Measurements from ENCODE around the gene NIFK. TPM values are rescaled to one million over a fixed set of nuclear protein-coding genes. Genes with fewer than 3 reads are reported as not detected.

The NIFK gene
- total and polyA plus RNA-seq, 9 donors: 45.3 to 66.4 (median 53.9) TPM

DNA sequence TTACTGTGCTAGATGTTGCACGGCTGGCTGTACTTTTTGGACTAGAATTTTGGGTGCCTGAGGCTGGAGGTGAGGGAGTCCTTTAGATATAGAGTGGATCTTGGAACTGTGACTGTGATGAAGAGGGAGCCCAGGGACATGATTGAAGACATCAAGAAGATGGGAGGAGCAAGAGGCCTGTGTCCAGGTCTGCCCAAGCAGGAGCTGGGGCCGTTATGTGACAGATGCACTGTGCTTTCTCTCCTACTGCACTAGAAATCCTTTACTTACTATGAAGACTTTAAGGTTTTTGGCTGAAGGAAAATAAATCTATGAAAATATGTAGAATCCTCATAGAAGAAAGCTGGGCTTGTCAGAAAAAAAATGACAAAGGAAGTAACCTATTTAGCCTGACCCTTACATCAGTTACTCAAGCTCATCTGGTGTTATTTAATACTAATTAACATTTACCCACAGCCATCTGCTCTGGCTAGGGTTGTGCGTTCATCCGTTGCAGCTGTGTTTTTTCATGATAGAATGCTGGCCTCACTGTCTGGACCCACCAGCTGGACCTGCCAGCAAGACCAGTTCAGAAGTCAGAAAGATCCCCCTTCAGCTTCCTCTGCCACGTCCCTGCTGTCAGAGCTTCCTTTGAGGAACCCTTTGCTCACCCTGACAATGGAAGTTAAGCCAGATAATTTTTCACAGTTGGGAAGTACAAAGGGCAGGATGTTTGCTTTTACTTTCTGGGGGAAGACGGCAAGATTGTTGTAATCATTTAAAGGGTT is 35.5 kb upstream of the NIFK start:
- peak; percentile 67 for DNase-seq
- 32% methylated on average over 2 of the region's 6 CpGs for WGBS (ENCODE audit: insufficient coverage)
- H3K36me3 ChIP-seq (ENCODE audit: control insufficient read depth, insufficient read depth, low read length): peaks cover 11% of the 10 kb centered on the region
- H3K4me1 ChIP-seq (ENCODE audit: control insufficient read depth, insufficient read depth, low read length): peaks cover 16% of the 10 kb centered on the region
- no peaks in the 10 kb centered on the region for H3K9me3 ChIP-seq (replicated peaks; ENCODE audit: control insufficient read depth, low read depth, low read length)
- H3K27ac ChIP-seq (ENCODE audit: low read length): peak overlapping the region; percentile 47
- H3K4me3 ChIP-seq (ENCODE audit: low read length): no peak overlapping the region
- no peaks in the 10 kb centered on the region for H3K27me3 ChIP-seq (ENCODE audit: control insufficient read depth, insufficient read depth, low read length)

DNA sequence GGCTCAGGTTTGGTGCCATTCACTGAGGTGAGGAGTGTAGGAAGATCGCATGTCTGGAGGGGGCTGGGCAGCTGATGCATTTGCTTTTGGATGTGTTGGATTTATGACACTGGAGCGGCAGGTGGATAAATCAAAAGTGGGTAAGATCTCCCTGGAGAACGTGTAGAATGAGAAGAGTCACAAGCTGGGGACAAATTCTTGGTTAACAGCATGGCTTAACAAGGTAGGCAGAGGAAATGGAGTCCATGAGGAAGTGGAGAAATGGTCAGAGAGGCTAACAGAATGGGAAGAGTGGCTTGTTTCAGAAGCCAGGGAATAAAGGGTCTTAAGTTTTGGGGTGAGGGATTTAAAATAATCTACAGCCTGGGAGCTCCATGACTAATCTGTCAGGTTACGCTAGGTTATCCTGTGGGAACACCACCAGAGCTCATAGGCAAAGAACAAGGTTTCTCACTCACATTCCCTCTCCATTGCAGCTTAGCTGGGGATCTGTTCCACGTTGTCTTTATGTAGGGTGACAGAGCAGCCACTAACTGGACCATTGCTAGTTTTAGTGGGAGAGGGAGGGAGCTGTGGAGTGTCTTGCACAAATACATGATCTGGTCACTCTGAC is 31.6 kb upstream of the NIFK start:
- WGBS (ENCODE audit: insufficient coverage): 80% methylated on average over 4 of the region's 5 CpGs
- H3K4me3 ChIP-seq (ENCODE audit: low read length): no peak overlapping the region
- H3K36me3 ChIP-seq (ENCODE audit: control insufficient read depth, insufficient read depth, low read length): peaks cover 30% of the 10 kb centered on the region
- no peaks in the 10 kb centered on the region for H3K9me3 ChIP-seq (replicated peaks; ENCODE audit: control insufficient read depth, low read depth, low read length)
- no peaks in the 10 kb centered on the region for H3K27me3 ChIP-seq (ENCODE audit: control insufficient read depth, insufficient read depth, low read length)
- peaks cover 14% of the 10 kb centered on the region for H3K4me1 ChIP-seq (ENCODE audit: control insufficient read depth, insufficient read depth, low read length)
- DNase-seq: no peak
- H3K27ac ChIP-seq (ENCODE audit: low read length): no peak overlapping the region

DNA sequence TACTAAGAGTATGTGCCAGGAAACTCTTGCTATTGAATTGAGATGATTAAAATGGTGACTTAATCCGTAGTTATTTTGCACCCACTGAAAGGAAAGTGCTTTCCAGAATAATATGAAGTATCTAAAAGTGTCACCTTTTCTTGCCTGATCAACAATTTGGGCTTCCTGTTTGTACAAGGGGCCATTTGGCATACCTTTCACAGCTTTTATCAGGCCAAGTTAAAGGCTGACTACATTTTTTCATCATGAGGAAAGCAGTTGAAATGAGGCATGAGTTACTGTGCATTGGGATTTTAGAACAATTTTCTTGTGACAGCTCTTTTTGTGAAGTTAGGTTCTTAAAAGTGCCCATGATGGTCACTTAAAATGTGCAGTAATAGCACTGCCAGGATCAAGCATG is 29.9 kb upstream of the NIFK start:
- peaks cover 3% of the 10 kb centered on the region for H3K4me1 ChIP-seq (ENCODE audit: control insufficient read depth, insufficient read depth, low read length)
- H3K4me3 ChIP-seq (ENCODE audit: low read length): no peak overlapping the region
- no CpG with 5 or more reads among the region's 1 CpG for WGBS (ENCODE audit: insufficient coverage)
- H3K27ac ChIP-seq (ENCODE audit: low read length): no peak overlapping the region
- DNase-seq: no peak
- H3K9me3 ChIP-seq (replicated peaks; ENCODE audit: control insufficient read depth, low read depth, low read length): no peaks in the 10 kb centered on the region
- H3K36me3 ChIP-seq (ENCODE audit: control insufficient read depth, insufficient read depth, low read length): peaks cover 34% of the 10 kb centered on the region
- H3K27me3 ChIP-seq (ENCODE audit: control insufficient read depth, insufficient read depth, low read length): no peaks in the 10 kb centered on the region

DNA sequence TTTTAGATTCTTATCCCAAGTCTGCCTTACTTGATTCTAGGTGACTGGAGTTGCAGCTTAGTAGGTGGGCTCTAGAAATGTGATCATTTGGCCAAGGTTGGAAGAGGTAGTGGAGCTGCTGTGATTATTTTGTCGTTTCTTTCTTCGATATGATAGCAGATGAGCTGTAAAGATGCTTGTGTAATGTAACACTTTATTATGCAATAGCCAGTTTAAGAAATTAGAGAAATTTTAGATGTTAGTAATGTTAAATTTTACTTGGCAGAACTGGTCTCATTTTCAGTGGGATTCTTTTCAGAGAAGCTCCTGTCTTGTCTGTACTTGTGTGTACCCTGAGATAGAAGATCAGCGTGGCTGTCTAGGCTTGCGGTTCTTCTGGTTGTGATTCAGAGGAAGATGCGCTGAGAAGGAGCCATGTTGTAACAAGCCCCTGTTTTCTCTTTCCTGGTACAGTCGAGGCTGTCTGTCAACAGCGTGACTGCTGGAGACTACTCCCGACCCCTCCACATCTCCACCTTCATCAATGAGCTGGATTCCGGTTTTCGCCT is 28.1 kb upstream of the NIFK start:
- no peaks in the 10 kb centered on the region for H3K4me1 ChIP-seq (ENCODE audit: control insufficient read depth, insufficient read depth, low read length)
- H3K27me3 ChIP-seq (ENCODE audit: control insufficient read depth, insufficient read depth, low read length): no peaks in the 10 kb centered on the region
- 100% methylated on average over 6 of the region's 10 CpGs for WGBS (ENCODE audit: insufficient coverage)
- H3K27ac ChIP-seq (ENCODE audit: low read length): no peak overlapping the region
- DNase-seq: no peak
- H3K36me3 ChIP-seq (ENCODE audit: control insufficient read depth, insufficient read depth, low read length): peaks cover 46% of the 10 kb centered on the region
- no peaks in the 10 kb centered on the region for H3K9me3 ChIP-seq (replicated peaks; ENCODE audit: control insufficient read depth, low read depth, low read length)
- no peak overlapping the region for H3K4me3 ChIP-seq (ENCODE audit: low read length)

DNA sequence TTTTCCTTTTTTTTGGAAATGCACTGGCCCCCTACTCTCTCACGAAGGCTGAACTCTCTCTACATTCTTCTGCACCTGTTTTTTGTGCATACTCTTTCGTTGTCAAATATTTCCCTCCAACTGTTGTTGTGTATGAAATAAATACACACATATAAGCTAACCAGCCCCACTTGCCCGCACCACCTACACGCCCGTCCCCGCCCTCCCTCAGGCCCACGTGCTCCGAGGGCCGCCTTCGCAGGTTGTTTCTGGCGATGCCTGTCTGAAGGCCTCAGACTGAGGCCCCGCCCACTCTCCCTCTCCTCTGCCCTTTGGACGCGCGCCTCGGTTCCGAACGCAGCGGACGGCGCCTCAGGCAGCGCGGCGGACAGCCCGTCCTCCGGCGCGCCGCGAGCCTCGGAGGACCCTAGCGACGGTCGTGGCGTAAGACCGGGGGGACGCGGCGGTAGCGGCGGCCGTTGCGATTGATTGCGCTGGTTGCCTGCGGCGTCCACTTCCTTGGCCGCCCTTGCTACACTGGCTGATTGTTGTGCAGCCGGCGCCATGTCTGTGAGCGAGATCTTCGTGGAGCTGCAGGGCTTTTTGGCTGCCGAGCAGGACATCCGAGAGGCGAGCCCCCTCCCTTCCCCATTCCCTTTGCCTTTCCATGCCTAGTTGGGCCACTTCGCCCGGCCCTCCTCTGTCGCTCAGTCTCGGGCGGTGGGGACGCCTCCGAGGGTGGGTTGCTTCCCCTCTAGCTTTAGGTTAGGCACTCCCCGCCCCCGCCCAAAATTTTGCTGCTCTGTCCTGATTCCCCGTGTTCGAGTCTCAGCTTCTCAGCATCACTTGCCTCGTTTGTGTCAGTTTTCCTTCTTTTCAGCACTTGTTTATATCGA is 18.8 kb upstream of the NIFK start, which contains the start of gene TSN:
TSS of gene TSN (plus strand) at position 415 of the 875 bp plus-strand sequence. CDS start at position 544, 129 bp downstream.
- H3K27ac ChIP-seq (ENCODE audit: low read length): peak within 1 kb of the TSS; percentile 75
- H3K4me3 ChIP-seq (ENCODE audit: low read length): peak within 1 kb of the TSS; percentile 72
- H3K36me3 ChIP-seq (ENCODE audit: control insufficient read depth, insufficient read depth, low read length): peaks cover 9% of the 10 kb centered on the region
- H3K9me3 ChIP-seq (replicated peaks; ENCODE audit: control insufficient read depth, low read depth, low read length): no peaks in the 10 kb centered on the region
- DNase-seq: peak; percentile 99
- WGBS (ENCODE audit: insufficient coverage): under 1% methylated on average over 64 of the region's 67 CpGs
- peaks cover 2% of the 10 kb centered on the region for H3K4me1 ChIP-seq (ENCODE audit: control insufficient read depth, insufficient read depth, low read length)
- no peaks in the 10 kb centered on the region for H3K27me3 ChIP-seq (ENCODE audit: control insufficient read depth, insufficient read depth, low read length)

DNA sequence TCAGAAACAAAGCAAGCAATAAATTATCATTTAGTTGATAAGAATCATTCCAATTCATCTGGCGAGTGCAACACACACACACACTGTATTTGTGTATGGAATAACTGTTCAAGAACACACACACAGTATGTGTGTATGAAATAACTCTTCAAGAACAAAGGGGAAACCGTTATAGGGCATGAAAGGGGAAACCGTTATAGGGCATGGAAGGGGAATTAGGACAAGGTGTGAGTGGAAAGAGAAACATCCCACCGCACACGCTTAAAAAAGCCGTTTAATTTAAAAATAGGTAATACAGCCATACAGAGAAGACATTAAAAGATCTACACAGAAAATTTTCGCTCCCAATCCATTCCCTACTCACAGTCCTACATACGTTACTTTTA is 18.2 kb upstream of the NIFK start:
- peaks cover 2% of the 10 kb centered on the region for H3K4me1 ChIP-seq (ENCODE audit: control insufficient read depth, insufficient read depth, low read length)
- H3K36me3 ChIP-seq (ENCODE audit: control insufficient read depth, insufficient read depth, low read length): peaks cover 4% of the 10 kb centered on the region
- peak overlapping the region; percentile 60 for H3K27ac ChIP-seq (ENCODE audit: low read length)
- peak overlapping the region; percentile 61 for H3K4me3 ChIP-seq (ENCODE audit: low read length)
- no peaks in the 10 kb centered on the region for H3K9me3 ChIP-seq (replicated peaks; ENCODE audit: control insufficient read depth, low read depth, low read length)
- H3K27me3 ChIP-seq (ENCODE audit: control insufficient read depth, insufficient read depth, low read length): no peaks in the 10 kb centered on the region
- WGBS (ENCODE audit: insufficient coverage): 0% methylated on average over 2 of the region's 8 CpGs
- DNase-seq: no peak

DNA sequence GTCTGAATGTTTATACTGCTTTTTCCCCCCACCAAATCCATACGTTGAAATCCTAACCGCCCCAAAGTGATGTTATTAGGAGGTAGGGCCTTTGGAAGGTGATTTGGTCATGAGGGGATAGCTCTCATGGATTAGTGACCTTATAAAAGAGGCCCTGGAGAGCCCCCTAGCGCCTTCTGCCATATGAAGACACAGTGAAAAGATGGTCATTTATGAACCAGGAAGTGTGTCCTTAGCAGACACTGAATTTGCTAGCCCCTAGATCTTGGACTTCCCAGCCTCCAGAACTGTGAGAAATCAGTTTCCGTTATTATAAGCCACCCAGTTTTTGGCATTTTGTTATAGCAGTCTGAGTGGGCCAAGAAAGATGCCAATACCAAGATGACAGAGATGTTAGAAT is 11.5 kb upstream of the NIFK start:
- H3K27me3 ChIP-seq (ENCODE audit: control insufficient read depth, insufficient read depth, low read length): no peaks in the 10 kb centered on the region
- DNase-seq: no peak
- no peak overlapping the region for H3K4me3 ChIP-seq (ENCODE audit: low read length)
- H3K9me3 ChIP-seq (replicated peaks; ENCODE audit: control insufficient read depth, low read depth, low read length): no peaks in the 10 kb centered on the region
- WGBS (ENCODE audit: insufficient coverage): 14% methylated on average over 1 of the region's 4 CpGs
- no peaks in the 10 kb centered on the region for H3K4me1 ChIP-seq (ENCODE audit: control insufficient read depth, insufficient read depth, low read length)
- H3K27ac ChIP-seq (ENCODE audit: low read length): no peak overlapping the region
- H3K36me3 ChIP-seq (ENCODE audit: control insufficient read depth, insufficient read depth, low read length): no peaks in the 10 kb centered on the region

DNA sequence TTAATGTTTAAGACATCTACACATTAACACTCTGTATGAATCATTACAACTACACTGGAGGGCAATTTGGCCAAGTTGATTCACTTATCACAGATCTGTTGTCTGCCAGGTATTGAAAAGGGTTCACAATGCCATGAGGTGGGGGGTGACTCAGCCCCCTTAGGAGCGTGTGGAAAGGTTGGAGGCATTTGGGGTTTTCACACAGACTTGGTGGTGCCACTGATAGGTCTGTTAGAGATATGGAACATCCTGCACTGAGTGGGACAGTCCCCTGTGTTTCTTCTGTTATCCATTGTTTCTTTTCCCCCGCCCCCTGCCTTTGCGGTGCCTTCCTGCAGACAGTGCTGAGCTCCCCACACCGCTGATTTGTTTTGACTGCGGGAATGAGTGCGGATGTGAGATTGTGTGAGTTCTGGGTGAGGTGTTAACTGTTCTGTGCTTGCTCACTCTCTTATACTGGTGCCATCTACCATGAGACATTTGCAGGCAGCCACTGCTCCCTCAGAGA is 9.4 kb upstream of the NIFK start:
- no peak for DNase-seq
- Histone ChIP-seq H3K27ac (ENCODE audit: low read length) (no peak overlapping the region), H3K36me3 (ENCODE audit: control insufficient read depth, insufficient read depth, low read length) (no peaks in the 10 kb centered on the region), H3K4me3 (ENCODE audit: low read length) (no peak overlapping the region), H3K4me1 (ENCODE audit: control insufficient read depth, insufficient read depth, low read length) (no peaks in the 10 kb centered on the region), H3K9me3 (replicated peaks; ENCODE audit: control insufficient read depth, low read depth, low read length) (no peaks in the 10 kb centered on the region), H3K27me3 (ENCODE audit: control insufficient read depth, insufficient read depth, low read length) (no peaks in the 10 kb centered on the region)
- WGBS (ENCODE audit: insufficient coverage): 52% methylated on average over 3 of the region's 6 CpGs

DNA sequence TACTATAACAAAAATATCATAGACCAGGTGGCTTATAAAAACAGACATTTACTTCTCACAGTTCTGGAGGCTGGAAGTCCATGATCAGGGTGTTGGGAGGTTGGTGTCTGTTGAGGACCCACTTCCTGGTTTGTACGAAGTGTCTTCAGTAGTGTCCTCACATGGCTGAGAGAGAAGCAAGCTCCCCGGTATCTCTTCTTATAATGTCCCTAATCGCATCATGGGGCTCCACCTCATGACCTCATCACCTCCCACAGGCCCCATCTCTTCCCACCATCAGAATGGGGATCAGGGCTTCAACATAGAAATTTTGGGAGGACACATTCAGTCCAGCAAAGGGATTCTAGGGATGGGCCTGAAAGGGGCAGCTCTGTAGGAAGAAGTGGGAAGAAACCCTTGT is 4.8 kb upstream of the NIFK start:
- WGBS (ENCODE audit: insufficient coverage): no CpG with 5 or more reads among the region's 3 CpGs
- Histone ChIP-seq H3K4me3 (ENCODE audit: low read length) (no peak overlapping the region), H3K27me3 (ENCODE audit: control insufficient read depth, insufficient read depth, low read length) (no peaks in the 10 kb centered on the region), H3K27ac (ENCODE audit: low read length) (no peak overlapping the region), H3K9me3 (replicated peaks; ENCODE audit: control insufficient read depth, low read depth, low read length) (no peaks in the 10 kb centered on the region), H3K4me1 (ENCODE audit: control insufficient read depth, insufficient read depth, low read length) (no peaks in the 10 kb centered on the region), H3K36me3 (ENCODE audit: control insufficient read depth, insufficient read depth, low read length) (no peaks in the 10 kb centered on the region)
- no peak for DNase-seq
